ENCODE data around the gene NUMB.

NUMB gene

GRCh38 chr14:73252491-73253322, 205.6 kb downstream of the NUMB start:
- Histone ChIP-seq H3K27ac (no peak overlapping the region), H3K4me3 (no peak overlapping the region)
- no peak for DNase-seq (ENCODE audit: low spot score)
- TF ChIP-seq, protein P1, sequence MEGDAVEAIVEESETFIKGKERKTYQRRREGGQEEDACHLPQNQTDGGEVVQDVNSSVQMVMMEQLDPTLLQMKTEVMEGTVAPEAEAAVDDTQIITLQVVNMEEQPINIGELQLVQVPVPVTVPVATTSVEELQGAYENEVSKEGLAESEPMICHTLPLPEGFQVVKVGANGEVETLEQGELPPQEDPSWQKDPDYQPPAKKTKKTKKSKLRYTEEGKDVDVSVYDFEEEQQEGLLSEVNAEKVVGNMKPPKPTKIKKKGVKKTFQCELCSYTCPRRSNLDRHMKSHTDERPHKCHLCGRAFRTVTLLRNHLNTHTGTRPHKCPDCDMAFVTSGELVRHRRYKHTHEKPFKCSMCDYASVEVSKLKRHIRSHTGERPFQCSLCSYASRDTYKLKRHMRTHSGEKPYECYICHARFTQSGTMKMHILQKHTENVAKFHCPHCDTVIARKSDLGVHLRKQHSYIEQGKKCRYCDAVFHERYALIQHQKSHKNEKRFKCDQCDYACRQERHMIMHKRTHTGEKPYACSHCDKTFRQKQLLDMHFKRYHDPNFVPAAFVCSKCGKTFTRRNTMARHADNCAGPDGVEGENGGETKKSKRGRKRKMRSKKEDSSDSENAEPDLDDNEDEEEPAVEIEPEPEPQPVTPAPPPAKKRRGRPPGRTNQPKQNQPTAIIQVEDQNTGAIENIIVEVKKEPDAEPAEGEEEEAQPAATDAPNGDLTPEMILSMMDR (IDR thresholded peaks at IDR 0.05) = no peak

DNA sequence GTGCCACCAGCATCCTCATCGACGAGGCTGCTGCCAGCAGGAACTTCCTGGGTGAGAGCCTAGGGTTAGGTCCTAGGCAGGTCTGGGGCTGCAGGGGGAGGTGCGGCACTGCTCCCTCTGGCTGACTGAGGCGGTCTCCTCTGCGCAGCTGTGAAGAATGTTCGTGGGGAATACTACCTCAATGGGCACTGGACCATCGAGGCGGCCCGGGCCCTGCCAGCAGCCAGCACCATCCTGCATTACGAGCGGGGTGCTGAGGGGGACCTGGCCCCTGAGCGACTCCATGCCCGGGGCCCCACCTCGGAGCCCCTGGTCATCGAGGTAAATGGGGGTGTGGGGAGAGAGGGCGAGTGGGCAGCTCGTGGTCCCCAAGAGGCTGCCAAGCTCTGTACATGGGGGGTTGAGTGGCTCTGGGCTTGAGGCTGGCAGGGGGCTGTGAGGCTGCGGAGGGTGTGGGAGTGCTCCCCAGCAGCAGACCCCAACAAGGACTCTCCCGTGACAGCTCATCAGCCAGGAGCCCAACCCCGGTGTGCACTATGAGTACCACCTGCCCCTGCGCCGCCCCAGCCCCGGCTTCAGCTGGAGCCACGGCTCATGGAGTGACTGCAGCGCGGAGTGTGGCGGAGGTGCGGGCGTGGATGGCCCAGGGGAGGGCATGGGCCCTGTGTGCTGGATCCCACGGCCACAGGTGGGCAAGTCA, 206.7 kb downstream of the NUMB start:
- no peak overlapping the region for H3K27ac ChIP-seq
- TF ChIP-seq, protein P1 (IDR thresholded peaks at IDR 0.05) = no peak
- no peak overlapping the region for H3K4me3 ChIP-seq
- DNase-seq (ENCODE audit: low spot score) = no peak

DNA sequence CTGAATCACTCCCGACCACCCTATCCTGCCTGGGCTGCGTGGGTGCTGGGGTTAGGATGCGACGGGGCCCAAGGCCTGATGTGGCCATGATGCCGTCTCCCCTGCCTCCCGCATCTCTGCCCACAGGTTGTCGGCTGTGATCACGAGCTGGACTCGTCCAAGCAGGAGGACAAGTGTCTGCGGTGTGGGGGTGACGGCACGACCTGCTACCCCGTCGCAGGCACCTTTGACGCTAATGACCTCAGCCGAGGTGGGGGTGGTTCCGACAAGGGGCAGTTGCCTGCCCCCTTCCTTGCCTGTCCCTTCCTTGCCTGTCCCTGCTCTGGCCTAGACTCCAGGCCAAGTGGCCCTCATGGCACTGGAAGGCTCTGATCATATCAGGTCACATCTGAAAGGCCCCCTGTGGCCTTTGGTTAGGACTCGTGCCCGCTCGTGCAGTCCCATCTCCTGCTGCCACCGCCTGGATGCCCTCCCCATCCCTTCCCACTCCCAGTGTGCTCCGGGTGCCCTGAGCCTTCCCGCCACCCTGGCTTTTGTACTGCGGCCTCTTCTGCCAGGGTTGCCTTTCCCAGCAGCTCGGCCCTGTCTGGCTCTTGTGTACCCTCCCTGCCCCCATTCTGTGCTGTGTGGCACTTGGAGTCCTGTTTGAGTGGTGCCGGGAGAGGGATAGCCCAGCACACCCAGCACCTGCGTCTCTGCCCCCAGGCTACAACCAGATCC, 207.4 kb downstream of the NUMB start:
- Histone ChIP-seq H3K27ac (no peak overlapping the region), H3K4me3 (no peak overlapping the region)
- TF ChIP-seq, protein P1 (IDR thresholded peaks at IDR 0.05) = no peak
- no peak for DNase-seq (ENCODE audit: low spot score)

DNA sequence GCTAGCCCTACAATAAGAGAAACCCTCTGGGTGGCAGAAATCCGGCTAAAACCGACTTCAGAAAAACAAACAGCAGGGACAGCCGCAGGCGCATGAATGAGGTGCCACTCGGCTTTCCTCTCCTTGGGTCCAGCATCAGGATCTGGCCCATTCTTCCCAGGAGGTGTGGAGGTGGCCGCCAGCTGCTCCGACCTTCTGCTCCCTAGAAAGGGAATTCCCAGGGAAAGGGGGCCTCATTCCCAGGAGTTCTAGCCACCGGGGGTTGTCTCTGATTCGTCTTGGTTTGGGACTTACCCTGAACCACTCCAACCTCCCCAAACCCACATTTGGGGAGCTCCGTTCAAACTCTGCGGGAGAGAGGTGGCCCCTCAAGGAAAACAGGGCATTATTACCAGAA, 208.0 kb downstream of the NUMB start:
- TF ChIP-seq, protein P1 (IDR thresholded peaks at IDR 0.05) = no peak
- Histone ChIP-seq H3K4me3 (no peak overlapping the region), H3K27ac (no peak overlapping the region)
- no peak for DNase-seq (ENCODE audit: low spot score)

DNA sequence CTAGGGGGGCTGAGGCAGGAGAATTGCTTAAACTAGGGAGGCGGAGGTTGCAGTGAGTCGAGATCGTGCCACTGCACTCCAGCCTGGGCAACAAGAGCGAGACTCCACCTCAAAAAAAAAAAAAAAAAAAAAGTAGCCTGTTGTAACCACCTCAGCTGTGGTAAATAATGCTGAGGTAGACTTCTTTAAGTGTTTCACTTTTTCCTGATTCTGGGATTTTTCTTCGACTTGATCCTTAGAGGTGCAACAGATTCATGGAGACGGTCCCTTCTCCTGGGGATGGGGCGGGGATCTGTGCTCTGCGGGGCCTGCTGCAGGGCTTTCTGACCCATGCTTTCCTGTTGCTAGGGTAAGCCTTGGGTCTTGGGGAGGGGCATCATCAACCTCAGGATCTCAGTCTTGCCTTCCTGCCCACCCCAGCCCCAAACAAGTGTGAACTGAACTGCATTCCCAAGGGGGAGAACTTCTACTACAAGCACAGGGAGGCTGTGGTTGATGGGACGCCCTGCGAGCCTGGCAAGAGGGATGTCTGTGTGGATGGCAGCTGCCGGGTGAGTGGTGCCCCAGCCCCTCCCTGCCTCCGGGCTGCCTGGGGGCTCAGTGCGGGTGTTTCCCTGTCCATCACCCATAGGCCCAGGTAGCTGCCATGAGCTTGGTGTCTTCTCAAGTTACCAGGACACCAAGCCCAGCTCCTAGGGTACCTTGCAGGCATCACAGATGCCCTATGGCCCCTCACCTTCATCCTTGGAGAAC, 208.6 kb downstream of the NUMB start:
- no peak for DNase-seq (ENCODE audit: low spot score)
- H3K4me3 ChIP-seq = no peak overlapping the region
- TF ChIP-seq, protein P1 (IDR thresholded peaks at IDR 0.05) = no peak
- H3K27ac ChIP-seq = no peak overlapping the region

DNA sequence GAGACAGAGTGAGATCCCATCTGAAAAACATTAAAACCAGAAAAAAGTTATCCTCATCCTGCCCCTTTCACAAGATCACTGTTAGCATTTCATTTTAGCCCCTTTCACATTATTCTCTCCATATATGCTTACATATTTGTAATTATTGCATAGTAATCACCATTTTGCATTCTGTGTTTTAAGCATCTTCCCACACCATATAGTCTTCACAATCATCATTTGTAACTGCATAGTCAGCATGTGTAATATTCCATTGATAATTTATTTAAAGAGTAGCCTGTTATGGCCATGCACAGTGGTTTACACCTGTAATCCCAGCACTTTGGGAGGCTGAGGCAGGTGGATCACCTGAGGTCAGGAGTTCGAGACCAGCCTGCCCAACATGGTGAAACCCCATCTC, 209.2 kb downstream of the NUMB start:
- Histone ChIP-seq H3K27ac (no peak overlapping the region), H3K4me3 (no peak overlapping the region)
- DNase-seq (ENCODE audit: low spot score) = no peak
- TF ChIP-seq, protein P1 (IDR thresholded peaks at IDR 0.05) = no peak
